ENCODE data around the gene NEK4.

DNA sequence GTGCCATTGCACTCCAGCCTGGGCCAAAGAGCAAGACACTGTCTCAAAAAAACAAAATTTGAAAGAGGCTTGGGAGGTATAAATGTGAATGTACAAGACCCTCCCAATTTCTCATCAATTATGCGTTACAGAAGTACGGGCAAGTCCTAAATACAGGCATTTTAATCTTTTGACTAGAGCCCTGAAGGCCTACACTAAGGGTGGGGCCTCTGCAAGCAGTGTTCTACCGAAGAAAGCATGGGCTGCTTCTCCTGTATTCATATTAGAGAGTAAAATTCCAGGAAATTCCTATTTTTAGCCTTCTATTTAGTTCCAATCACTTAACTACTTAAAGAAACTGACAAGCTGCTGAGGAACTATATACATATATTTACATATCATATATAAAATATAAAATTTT lies 110.7 kb downstream of the NEK4 start:
- no peak for TF ChIP-seq POLR2A (IDR thresholded peaks at IDR 0.05)
- TF ChIP-seq, protein P1, sequence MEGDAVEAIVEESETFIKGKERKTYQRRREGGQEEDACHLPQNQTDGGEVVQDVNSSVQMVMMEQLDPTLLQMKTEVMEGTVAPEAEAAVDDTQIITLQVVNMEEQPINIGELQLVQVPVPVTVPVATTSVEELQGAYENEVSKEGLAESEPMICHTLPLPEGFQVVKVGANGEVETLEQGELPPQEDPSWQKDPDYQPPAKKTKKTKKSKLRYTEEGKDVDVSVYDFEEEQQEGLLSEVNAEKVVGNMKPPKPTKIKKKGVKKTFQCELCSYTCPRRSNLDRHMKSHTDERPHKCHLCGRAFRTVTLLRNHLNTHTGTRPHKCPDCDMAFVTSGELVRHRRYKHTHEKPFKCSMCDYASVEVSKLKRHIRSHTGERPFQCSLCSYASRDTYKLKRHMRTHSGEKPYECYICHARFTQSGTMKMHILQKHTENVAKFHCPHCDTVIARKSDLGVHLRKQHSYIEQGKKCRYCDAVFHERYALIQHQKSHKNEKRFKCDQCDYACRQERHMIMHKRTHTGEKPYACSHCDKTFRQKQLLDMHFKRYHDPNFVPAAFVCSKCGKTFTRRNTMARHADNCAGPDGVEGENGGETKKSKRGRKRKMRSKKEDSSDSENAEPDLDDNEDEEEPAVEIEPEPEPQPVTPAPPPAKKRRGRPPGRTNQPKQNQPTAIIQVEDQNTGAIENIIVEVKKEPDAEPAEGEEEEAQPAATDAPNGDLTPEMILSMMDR (IDR thresholded peaks at IDR 0.05): no peak

Measured in adrenal gland (tissue), 5 donors.